DOHH2 (cell line): ENCODE results near the gene CPSF4L.

Experiments
- CTCF ChIP-seq: fragments of 200-600 bp; sonication (generic); IDR thresholded peaks from one replicate; pipeline ENCODE4 v1.5.1; 2014; ENCODE audit warnings: antibody characterized with exemption, mild to moderate bottlenecking, low read depth, low read length; ENCODE audit not compliant: poor library complexity, severe bottlenecking
- EZH2phosphoT487 ChIP-seq: fragments of 200-600 bp; sonication (generic); IDR thresholded peaks from 2 replicates; pipeline ENCODE4 v1.6.1; 2017; ENCODE audit warnings: borderline replicate concordance, mild to moderate bottlenecking, antibody characterized with exemption, low read length, moderate library complexity, mixed read lengths

- TF ChIP-seq CTCF (no peak), EZH2phosphoT487 (no peak)
Observed at GRCh38 chr17:73226556-73227172, 35.0 kb downstream of the CPSF4L start.
